HG03060 (cell line): ENCODE results near the gene HES3.

Source experiments
- ATAC-seq: cut with Tn5 transposase; IDR thresholded peaks from one replicate; pipeline ENCODE4 v1.9.1; 2021; ENCODE audit warnings: low read depth, moderate number of reproducible peaks; ENCODE audit not compliant: unreplicated experiment

The HES3 gene, protein sequence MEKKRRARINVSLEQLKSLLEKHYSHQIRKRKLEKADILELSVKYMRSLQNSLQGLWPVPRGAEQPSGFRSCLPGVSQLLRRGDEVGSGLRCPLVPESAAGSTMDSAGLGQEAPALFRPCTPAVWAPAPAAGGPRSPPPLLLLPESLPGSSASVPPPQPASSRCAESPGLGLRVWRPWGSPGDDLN

DNA sequence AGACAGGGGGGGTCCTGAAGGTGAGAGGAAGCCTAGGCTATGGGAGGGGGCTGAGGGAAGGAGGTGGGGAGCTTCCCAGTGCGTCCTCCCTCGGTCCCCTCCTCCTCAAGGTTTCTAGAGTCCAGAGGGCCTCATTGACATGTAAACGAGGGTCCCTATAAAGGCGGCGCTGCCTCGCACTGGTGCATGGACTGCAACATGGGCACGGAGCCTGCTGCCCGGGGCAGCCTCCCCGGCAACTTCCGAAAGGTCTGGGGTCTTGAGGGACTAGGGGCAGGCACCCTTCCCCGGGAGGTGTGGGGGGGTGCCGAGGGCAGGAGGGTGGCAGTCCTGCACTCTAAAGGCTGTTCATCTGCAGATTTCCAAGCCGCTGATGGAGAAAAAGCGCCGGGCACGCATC is at the start of gene HES3:
HES3 (plus strand) TSS at position 187 of the 400 bp plus-strand sequence; CDS start at position 374, 187 bp downstream.
- no peak for ATAC-seq

DNA sequence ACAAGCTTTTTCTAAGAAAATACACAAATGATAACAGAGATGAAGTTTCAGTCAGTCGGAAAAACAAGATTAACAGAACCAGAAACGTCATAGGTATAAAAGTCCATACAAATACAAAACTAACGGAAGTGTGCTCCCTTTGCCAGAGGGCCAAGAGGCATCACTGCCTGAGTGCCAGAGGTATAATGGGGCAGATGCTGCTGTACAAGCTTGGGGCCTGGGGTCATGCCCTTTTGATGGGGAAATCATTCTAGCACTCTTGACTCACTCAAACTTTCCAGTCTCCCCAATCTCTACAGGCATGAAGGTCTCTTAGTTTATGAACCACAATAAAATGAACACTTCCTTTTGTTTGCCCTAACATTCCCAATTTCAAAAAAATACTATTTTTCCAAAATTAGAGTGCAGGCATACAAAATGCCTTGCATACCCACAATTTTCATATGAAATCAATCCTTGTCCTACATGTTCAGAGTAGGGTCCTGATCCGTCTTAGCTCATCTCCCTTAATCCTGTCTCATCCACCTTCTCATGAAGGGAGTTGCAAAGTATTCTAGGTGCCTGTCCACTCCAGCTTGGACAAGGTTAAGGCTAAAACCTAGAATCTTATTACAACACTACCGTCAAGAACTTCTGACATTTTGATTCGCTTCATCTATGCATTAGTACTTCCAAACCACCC is 46.1 kb upstream of the HES3 start:
- no peak for ATAC-seq

DNA sequence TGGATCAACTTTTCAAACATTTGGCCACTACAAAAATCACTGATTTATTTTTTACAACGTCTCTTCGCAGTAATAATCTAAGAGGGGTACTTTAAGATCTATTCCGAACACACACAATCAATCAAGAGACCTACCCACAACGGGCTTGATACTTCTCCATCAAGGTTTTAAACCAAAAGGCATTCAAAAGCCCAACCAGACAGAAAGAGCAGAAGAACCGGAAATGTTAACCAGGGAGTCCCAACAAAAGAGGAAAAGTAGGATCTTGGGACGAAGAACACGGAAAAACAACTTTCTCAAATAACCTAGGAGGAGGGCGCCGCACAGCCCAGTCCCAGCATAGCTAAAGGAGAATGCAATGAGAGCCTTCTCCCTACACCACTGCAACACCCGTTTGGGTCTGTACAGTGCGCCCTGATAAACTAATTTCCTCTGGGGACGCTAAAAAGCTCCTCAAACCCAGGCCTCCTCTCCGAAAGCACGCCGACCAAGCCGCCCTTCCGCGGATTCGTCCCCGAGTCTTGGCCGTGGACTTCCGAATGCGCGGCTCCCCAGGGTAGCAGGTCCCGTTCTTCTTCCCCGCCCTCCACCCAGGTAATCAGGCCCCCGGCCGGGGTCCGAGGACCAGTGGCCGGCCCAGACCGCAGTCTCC is 45.2 kb upstream of the HES3 start:
- no peak for ATAC-seq

DNA sequence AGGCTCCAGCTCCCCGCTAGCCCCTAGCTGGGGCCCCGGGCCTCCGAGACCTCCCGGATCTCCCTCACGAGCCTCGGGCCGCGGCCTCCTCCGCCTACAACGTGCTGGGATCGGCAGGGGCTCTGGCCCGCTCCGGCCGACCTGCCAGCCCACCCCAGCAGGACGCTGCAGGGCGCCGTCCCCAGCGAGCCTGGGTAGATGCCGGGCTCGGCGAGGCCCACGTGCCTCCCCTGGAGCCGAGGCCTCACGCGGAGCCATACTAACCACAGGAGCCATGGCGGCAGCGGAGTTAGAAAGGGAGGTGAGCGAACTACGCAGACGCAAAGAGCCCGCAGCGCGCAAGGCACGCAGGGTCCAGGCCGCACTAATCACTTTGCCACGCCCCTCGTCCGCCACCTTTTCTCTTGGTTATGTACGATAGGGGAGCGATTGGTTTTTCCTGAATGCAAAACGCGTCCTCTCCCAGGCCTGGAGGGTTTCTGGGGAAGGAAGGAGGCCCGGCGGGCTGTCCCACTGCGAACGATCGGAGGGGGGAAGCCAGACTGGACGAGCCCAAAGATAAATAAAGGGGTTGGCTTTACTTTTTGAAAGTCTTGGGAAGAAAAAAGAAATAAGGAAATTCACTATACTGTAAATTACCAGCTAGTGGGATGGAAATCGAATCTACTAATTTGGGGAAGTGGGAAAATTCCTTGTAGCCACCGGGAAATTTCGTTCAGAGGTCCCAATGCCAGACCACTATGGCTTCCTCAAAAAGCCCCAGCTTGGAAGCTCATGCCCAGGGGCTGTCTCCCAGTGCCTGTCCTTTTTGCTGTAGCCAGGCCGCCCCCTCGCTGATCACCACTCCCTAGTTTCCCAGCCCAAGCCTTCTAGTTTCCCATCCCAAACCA is 44.4 kb upstream of the HES3 start, which contains the start of gene RPL22:
RPL22 (minus strand) TSS at position 298 of the 890 bp plus-strand sequence; CDS start at position 276, 22 bp downstream.
- peak; percentile 94 for ATAC-seq

DNA sequence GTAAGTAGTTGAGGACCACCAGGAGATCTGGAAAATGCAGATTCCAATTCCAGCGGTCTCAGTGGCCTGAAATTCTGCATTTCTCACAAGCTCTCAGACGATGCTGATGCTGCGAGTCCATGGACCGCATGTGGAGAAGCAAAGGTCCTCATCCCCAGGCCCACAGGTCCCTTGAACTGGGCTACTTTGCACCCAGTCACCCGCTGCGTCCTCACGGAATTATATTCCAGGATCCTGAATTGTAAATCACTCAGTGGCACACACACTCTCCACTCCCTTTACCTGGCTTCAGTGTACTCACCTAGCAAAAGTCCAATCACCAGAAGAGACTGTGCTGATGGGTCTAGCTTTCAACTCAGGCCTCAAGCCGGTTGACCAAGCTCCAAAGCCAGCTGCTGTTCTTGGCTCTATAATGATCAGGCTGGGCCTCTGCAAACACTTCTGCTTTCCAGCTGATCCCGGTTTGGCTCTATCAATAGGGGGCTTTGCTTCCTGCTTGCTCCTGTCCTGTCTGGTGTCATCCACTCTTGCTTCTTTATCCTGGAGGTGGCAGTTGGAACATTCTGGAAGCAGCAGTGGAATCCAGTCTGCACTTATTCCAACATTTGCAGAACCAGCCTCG is 43.7 kb upstream of the HES3 start:
- no peak for ATAC-seq

DNA sequence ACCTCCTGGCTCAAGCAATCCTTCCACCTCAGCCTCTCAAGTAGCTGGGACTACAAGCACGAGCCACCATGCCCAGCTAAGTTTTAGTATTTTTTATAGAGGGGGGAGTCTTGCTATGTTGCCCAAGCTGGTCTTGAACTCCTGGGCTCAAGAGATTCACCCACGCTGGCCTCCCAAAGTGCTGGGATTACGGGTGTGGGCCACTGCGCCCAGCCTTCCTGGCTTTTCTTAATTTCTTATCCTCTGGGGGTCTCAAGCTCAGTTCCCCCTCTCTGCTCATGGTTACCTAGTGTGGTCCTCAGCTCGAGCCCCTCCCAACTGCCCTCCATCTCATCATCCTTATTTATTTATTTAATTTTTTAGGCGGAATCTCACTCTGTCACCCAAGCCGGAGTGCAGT is 41.7 kb upstream of the HES3 start:
- ATAC-seq = no peak

DNA sequence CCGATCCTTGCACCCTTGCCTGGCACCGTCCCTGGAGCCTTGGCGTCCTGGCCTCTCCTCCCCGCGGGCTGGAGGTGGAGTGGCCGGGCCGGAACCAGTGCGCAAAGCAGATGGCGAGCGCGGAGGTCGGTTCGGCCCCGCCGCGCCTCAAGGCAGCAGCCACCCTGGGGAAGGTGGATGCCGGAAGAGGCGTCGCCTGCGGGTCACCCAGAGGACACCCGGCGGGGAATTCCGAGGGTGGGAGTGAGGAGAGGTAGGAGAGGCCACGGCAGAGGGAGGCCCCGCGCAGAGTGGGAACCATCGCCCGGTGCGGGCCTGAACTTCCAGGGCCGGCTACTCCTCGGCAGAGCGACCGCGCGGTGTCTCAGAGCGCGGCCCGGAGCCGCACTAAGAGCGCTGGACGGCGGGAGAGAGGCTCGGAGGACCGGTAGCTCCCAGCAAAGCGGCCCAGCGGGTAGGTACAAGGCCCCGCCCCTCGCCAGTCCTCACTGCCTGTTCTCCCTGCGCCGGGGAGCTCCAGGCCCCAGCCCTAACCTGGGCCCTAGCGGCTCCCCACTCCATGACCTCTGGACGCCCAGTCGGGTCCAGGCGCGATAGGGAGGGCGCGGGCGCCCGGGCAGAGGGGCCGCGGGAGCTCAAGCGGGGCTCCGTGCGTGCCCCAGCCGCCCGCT is 38.0 kb upstream of the HES3 start, which contains the start of gene RNF207:
RNF207 (plus strand) TSS at position 271 of the 671 bp plus-strand sequence. CDS start 417 bp downstream, outside the sequence.
- ATAC-seq = no peak

DNA sequence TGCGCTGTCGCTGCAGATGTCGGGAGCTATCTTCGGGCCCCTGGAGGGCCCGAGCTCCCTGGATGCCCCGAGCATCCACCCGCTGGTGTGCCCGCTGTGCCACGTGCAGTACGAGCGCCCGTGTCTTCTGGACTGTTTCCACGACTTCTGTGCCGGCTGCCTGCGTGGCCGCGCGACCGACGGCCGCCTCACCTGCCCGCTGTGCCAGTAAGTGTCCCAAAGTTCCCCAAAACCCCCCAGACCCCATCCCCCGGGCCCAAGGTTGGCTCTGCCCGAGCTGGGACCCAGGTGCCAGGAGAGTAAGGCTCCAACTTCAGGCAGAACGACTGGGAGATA is 37.5 kb upstream of the HES3 start:
- ATAC-seq = no peak

DNA sequence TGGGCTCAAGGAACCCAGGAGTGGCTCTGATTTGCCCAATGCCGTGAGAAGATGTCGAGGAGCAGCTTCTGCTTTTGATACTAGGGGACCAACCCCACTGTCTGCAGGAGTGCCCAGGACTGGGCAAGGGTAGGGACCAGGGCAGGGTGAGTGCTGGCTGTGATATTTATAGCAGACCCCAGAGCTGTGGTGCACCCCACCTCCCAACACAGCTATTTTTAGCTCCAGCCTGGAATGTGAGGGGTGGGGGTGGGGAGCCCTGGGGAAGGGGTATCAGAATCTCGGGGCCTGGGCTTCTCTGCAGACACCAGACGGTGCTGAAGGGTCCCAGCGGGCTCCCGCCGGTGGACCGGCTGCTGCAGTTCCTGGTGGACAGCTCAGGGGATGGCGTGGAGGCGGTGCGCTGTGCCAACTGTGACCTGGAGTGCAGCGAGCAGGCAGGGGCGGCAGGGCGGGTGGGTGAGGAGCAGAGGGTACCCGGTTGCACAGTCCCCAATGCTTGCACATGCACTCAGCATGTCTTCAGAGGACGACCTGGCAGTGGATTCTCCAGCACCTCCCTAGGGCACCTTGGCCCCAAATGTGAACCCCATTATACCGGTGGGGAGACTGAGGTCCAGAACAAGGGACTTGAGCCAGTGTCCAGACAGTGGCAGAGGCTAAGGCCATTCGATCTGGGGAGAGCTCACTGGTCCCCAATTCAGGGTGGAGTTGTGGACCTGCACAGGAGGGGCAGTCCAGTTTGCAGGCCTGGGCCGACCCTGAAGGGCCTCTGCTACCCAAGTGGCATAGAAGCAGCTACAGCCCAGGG is 36.7 kb upstream of the HES3 start:
- no peak for ATAC-seq

DNA sequence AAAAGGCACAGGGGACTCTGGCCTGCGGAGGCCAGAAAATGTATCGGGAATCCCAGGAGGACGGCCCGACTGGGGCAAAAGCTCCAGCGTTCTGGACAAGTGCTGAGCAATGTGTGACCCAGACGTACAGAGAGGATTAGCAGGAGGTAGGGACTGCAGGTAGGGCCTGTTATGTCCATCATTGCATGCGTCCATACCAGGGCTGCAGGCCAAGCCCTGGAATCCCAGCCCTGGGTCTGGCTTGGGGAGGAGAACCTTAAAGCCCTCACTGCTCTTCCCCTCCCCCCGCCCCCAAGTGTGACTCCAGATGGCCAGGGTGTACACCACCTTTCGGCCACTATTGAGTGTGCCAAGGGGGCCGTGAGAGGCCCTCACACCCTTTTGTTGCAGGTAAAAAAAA is 36.1 kb upstream of the HES3 start:
- ATAC-seq = no peak

DNA sequence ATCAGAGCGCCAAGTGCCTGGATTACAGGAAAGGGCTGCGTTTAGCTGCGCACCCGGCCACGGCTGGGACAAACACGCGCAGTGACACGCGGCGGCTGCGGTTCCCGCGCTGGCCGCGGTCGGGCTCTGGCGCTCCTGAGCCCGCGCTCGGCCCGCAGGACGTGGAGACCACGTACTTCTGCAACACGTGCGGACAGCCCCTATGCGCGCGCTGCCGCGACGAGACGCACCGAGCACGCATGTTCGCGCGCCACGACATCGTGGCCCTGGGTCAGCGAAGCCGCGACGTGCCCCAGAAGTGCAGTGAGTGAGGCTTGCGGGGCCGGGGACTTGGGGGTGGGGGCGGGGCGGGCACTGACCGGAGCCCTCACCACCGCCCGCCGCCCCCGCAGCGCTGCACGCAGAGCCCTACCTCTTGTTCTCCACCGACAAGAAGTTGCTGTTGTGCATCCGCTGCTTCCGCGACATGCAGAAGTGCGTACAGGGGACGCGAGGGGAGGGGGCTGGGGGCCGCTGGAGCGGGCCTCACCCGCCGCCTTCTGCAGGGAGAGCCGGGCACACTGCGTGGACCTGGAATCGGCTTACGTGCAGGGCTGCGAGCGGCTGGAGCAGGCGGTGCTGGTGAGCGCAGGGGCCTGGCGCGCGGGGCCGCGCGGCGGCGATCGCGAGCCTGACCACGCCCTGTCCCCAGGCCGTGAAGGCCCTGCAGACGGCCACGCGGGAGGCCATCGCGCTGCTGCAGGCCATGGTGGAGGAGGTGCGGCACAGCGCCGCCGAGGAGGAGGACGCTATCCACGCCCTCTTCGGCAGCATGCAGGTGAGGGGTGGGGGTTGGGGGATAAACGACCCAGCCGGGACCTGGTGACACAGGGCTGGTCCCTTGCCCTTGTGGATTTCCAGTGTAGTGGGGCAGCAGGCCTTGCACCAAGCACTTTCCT is 35.0 kb upstream of the HES3 start:
- ATAC-seq = no peak

DNA sequence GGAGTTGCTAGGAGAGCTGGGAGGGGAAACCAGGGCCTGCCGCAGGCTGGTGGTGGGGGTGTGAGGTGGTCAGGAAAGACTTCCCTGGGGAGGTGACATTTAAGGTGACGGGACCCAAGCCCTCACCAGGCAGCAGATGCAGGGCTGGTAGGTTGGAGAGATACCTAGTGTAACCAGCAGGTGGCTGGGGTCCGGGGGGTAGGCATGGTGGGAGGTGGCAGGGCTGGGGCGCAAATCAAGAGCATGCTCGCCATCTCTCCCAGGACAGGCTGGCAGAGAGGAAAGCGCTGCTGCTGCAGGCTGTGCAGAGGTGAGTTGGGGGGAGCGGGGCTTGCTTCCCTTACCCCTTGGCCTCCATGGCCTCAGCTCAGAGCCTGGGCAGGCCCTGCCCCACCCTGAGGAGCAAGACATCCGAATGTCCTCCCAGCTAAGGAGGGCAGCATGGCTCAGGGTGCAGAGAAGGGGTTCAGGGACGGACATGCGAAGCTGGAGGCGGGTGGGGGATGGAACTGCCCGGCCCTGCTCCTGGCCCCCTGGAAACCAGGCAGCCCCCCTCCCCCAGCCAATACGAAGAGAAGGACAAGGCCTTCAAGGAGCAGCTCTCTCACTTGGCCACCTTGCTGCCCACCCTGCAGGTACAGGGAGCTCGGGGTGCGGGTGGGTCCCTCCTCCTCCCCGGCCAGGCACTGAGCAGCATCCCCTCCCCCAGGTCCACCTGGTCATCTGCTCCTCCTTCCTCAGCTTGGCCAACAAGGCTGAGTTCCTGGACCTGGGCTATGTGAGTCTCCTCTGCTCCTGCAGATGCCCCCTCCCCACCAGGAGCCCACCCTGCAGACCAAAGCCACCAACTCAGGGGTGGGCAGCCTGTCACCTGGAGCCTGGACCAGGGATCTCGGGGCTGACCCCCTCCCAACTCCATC is 34.1 kb upstream of the HES3 start:
- ATAC-seq = no peak

DNA sequence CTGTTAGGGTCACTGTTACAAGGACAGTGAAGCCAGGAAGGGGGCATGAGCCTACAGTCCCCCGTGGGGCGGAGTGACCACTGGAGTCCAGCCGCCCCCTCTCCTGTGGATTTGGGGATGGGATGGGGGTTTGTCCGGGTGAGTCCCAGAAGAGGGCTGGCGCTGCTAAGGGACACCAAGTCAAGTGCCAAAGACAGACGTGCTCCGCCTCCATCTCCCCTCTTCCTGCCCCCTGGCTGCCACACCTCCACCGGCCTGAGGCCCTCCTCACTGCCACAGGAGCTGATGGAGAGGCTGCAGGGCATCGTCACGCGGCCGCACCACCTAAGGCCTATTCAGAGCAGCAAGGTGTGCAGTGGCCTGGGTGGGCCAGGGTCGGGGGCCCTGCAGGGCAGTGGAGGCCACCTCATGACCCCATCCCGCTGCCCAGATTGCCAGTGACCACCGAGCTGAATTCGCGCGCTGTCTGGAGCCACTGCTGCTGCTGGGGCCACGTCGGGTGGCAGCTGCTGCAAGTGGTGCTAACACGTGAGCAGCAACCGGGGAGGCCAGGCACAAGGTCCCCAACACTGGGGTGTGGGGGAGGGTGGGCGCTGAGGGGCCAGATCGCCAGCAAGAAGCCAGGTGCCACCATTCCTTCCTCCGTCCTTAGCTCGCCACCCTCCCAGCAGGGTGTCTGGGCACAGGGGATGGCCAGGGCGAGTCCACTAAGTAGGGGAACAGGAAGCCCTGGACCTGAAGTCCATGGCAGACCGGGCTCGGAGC is 33.2 kb upstream of the HES3 start:
- no peak for ATAC-seq

DNA sequence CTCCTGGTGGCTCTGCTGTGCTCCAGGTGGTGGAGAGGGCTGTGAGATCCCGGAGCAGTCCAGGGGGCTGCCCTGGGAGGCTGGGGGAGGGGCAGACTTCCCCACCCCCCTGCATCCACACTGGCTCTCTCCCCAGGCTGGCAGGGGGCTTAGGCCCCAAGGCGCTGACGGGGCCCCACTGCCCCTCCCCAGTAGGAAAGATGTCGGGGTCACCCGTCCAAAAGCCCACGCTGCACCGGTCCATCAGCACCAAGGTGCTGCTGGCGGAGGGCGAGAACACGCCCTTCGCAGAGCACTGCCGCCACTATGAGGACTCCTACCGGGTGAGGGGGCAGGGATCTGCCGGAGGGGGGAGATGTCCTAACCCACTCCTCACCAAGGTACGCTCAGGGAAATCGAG is 32.2 kb upstream of the HES3 start:
- no peak for ATAC-seq

DNA sequence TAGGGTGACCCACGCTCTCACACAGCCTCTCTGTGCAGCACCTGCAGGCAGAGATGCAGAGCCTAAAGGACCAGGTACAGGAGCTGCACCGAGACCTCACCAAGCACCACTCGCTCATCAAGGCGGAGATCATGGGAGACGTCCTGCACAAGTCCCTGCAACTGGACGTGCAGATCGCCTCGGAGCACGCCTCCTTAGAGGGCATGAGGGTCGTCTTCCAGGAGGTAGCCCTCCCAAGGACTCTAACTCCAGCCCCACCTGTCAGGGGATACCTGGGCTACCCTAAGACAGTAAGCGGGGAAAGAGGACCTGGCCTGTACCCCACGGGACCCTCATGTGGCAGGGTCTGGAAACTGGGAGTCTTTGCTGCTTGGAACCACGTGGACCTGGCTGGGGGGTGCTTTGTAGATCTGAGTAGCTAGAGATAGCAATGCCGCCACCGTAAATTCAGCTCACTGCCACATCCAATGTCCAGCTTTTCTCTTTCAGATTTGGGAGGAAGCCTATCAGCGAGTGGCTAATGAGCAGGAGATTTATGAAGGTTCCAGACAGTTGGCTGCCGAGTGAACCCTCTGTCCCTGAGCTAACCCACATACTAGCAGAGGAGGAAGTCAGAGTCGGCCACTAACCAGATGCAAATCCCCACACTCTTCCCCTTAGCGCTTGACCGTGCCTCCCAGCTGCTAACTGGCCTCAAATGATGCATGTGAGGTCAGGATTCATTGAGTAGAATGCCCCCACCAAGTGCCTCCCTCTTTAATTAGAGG is 31.6 kb upstream of the HES3 start:
- no peak for ATAC-seq
